ENCODE data around the gene NNAT. TPM values are rescaled to one million over a fixed set of nuclear protein-coding genes. Genes with fewer than 3 reads are reported as not detected.

Gene NNAT
- total RNA-seq, 2 donors from 2014 or later, result 0.52 TPM; not detected in 1

GRCh38 chr20:37501940-37502339 lies 19.1 kb upstream of the NNAT start:
- H3K4me3 ChIP-seq, result no peak overlapping the region
- H3K9me3 ChIP-seq, result no peaks in the 10 kb centered on the region
- no peaks in the 10 kb centered on the region for H3K4me1 ChIP-seq
- WGBS, 2 donors, result 75 to 84% methylated on average over 7 of the region's 7 CpGs
- ATAC-seq (no peak), DNase-seq (no peak)
- H3K27me3 ChIP-seq, result no peaks in the 10 kb centered on the region
- H3K27ac ChIP-seq, result no peak overlapping the region
- H3K36me3 ChIP-seq (replicated peaks in 1 of 2; ENCODE audit: insufficient read depth in 1 of 2, low read depth in 2 of 2), result no peaks in the 10 kb centered on the region
- intact Hi-C loops (cut with DNase I), result no loop called here
- TF ChIP-seq CTCF (IDR thresholded peaks at IDR 0.05), result no peak
- no peak for TF ChIP-seq POLR2A (IDR thresholded peaks at IDR 0.05)

GRCh38 chr20:37502654-37503053 lies 18.4 kb upstream of the NNAT start:
- 89 to 91% methylated on average over 2 of the region's 2 CpGs for WGBS, 2 donors
- Histone ChIP-seq H3K9me3 (no peaks in the 10 kb centered on the region), H3K4me1 (no peaks in the 10 kb centered on the region), H3K4me3 (no peak overlapping the region), H3K36me3 (replicated peaks in 1 of 2; ENCODE audit: insufficient read depth in 1 of 2, low read depth in 2 of 2) (no peaks in the 10 kb centered on the region), H3K27ac (no peak overlapping the region), H3K27me3 (no peaks in the 10 kb centered on the region)
- no peak for DNase-seq
- TF ChIP-seq CTCF (IDR thresholded peaks at IDR 0.05) (no peak), POLR2A (IDR thresholded peaks at IDR 0.05) (no peak)
- intact Hi-C loops (cut with DNase I), result no loop called here
- no peak for ATAC-seq

GRCh38 chr20:37503256-37503927 lies 17.7 kb upstream of the NNAT start:
- no peak for TF ChIP-seq POLR2A (IDR thresholded peaks at IDR 0.05)
- no peak for TF ChIP-seq CTCF (IDR thresholded peaks at IDR 0.05)
- Histone ChIP-seq H3K4me1 (no peaks in the 10 kb centered on the region), H3K36me3 (replicated peaks in 1 of 2; ENCODE audit: insufficient read depth in 1 of 2, low read depth in 2 of 2) (no peaks in the 10 kb centered on the region), H3K27me3 (no peaks in the 10 kb centered on the region), H3K9me3 (no peaks in the 10 kb centered on the region), H3K27ac (no peak overlapping the region), H3K4me3 (no peak overlapping the region)
- DNase-seq (no peak), ATAC-seq (no peak)
- WGBS, 2 donors, result 79 to 87% methylated on average over 3 of the region's 3 CpGs
- intact Hi-C loops (cut with DNase I), result no loop called here

GRCh38 chr20:37504404-37505096 lies 16.5 kb upstream of the NNAT start:
- Histone ChIP-seq H3K27me3 (no peaks in the 10 kb centered on the region), H3K4me3 (no peak overlapping the region), H3K9me3 (no peaks in the 10 kb centered on the region), H3K4me1 (no peaks in the 10 kb centered on the region), H3K27ac (no peak overlapping the region), H3K36me3 (replicated peaks in 1 of 2; ENCODE audit: insufficient read depth in 1 of 2, low read depth in 2 of 2) (no peaks in the 10 kb centered on the region)
- no peak for ATAC-seq
- 67 to 75% methylated on average over 3 of the region's 3 CpGs for WGBS, 2 donors
- intact Hi-C loops (cut with DNase I), result no loop called here
- TF ChIP-seq CTCF (IDR thresholded peaks at IDR 0.05) (no peak), POLR2A (IDR thresholded peaks at IDR 0.05) (no peak)
- DNase-seq, result no peak

Measured in body of pancreas (tissue), 4 donors.